Measurements from ENCODE around the gene CDK8. TPM values are rescaled to one million over a fixed set of nuclear protein-coding genes. Genes with fewer than 3 reads are reported as not detected.

CDK8 gene
- total RNA-seq, 1 donor from 2014 or later: 11.2 TPM

DNA sequence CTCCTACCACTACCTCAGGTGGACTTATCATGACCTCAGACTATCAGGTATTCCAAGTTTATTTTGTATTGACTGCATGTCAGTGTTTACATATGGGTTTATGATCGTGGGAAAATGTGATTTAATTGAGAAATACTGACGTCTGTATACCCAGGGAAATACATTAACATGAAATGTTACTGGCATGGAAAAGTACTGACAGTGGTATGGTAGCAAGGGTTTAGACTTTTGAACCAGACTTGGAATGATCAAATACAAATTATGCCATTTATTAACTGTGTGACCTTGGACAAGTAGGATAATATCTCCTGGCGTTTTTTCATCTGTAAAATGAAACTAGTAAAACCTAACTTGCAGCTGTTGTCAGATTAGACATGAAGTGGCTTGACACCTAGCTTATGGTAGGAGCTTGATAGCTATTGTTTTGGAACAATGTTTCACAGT, 147.7 kb downstream of the CDK8 start:
- ATAC-seq: no peak

GRCh38 chr13:26406791-26407190, 152.9 kb downstream of the CDK8 start:
- peaks cover 32% of the 10 kb centered on the region for H3K36me3 ChIP-seq
- no peak for DNase-seq

More for the DNA sequence above, 147.7 kb downstream of the CDK8 start:
- intact Hi-C loops (cut with DNase I): no loop called here
- no peak for TF ChIP-seq CTCF (IDR thresholded peaks at IDR 0.05)
- Histone ChIP-seq H3K4me1 (no peaks in the 10 kb centered on the region), H3K4me3 (no peak overlapping the region), H3K27ac (no peak overlapping the region), H3K36me3 (peaks cover 48% of the 10 kb centered on the region), H3K27me3 (no peaks in the 10 kb centered on the region), H3K9me3 (no peaks in the 10 kb centered on the region)
- DNase-seq: no peak

DNA sequence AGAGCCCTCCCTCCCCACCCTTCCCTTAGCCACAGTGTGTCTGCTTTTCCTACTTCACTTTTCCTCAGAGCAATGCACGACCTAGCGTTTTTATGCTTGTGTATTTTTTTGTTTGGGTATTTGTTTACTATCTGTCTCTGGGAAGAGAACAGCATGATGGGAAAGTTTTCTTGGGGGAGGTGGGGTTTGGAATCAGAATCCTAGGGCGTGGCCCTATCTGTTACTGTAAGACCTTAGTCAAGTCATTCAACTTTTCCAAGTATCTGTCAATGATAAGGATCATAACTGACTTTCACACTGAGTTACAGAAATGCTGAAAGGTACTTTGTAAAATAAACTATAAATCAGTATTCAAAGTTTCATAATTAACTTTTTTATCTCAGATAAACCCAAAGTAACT, 157.3 kb downstream of the CDK8 start:
- ATAC-seq: no peak
- TF ChIP-seq CTCF (IDR thresholded peaks at IDR 0.05): no peak

More at GRCh38 chr13:26406791-26407190, 152.9 kb downstream of the CDK8 start:
- no peak for TF ChIP-seq CTCF (IDR thresholded peaks at IDR 0.05)
- ATAC-seq: no peak
- H3K27ac ChIP-seq: no peak overlapping the region
- intact Hi-C loops (cut with DNase I): no loop called here
- no peaks in the 10 kb centered on the region for H3K9me3 ChIP-seq
- no peaks in the 10 kb centered on the region for H3K27me3 ChIP-seq
- H3K4me1 ChIP-seq: no peaks in the 10 kb centered on the region
- no peak overlapping the region for H3K4me3 ChIP-seq

GRCh38 chr13:26412263-26412662, 158.3 kb downstream of the CDK8 start:
- no peak for TF ChIP-seq CTCF (IDR thresholded peaks at IDR 0.05)
- ATAC-seq: no peak
- no peaks in the 10 kb centered on the region for H3K4me1 ChIP-seq

More for the DNA sequence above, 157.3 kb downstream of the CDK8 start:
- Histone ChIP-seq H3K27ac (no peak overlapping the region), H3K9me3 (no peaks in the 10 kb centered on the region), H3K4me3 (no peak overlapping the region), H3K4me1 (no peaks in the 10 kb centered on the region), H3K36me3 (no peaks in the 10 kb centered on the region), H3K27me3 (no peaks in the 10 kb centered on the region)
- no peak for DNase-seq
- intact Hi-C loops (cut with DNase I): no loop called here

GRCh38 chr13:26412936-26413716, 159.2 kb downstream of the CDK8 start:
- ATAC-seq: no peak
- no peak for DNase-seq
- H3K27me3 ChIP-seq: no peaks in the 10 kb centered on the region
- intact Hi-C loops (cut with DNase I): no loop called here
- H3K27ac ChIP-seq: no peak overlapping the region
- TF ChIP-seq CTCF (IDR thresholded peaks at IDR 0.05): no peak
- no peaks in the 10 kb centered on the region for H3K4me1 ChIP-seq
- no peaks in the 10 kb centered on the region for H3K9me3 ChIP-seq
- H3K4me3 ChIP-seq: no peak overlapping the region
- H3K36me3 ChIP-seq: no peaks in the 10 kb centered on the region

More at GRCh38 chr13:26412263-26412662, 158.3 kb downstream of the CDK8 start:
- no peak overlapping the region for H3K27ac ChIP-seq
- no peaks in the 10 kb centered on the region for H3K9me3 ChIP-seq
- no peak for DNase-seq
- no peaks in the 10 kb centered on the region for H3K27me3 ChIP-seq
- no peak overlapping the region for H3K4me3 ChIP-seq
- no peaks in the 10 kb centered on the region for H3K36me3 ChIP-seq
- intact Hi-C loops (cut with DNase I): no loop called here

All from upper lobe of right lung (tissue), 1 donor.